ENCODE measurements around the gene GNG12.

GNG12 gene

GRCh38 chr1:67700692-67701410 is 132.4 kb downstream of the GNG12 start:
- DNase-seq, result no peak

- no peak for DNase-seq
Measured at GRCh38 chr1:67700220-67700619, 133.0 kb downstream of the GNG12 start.

GRCh38 chr1:67696708-67697107 is 136.6 kb downstream of the GNG12 start:
- peak in 1 of 2 donors; percentile 33 for DNase-seq

- no peak for DNase-seq
Measured at GRCh38 chr1:67695963-67696362, 137.3 kb downstream of the GNG12 start.

GRCh38 chr1:67691712-67692111 is 141.6 kb downstream of the GNG12 start:
- DNase-seq, result no peak

GRCh38 chr1:67690411-67690810 is 142.9 kb downstream of the GNG12 start:
- DNase-seq, result no peak

GRCh38 chr1:67690018-67690363 is 143.3 kb downstream of the GNG12 start:
- no peak for DNase-seq

GRCh38 chr1:67689267-67690017 is 143.8 kb downstream of the GNG12 start:
- DNase-seq, result no peak

GRCh38 chr1:67688526-67689219 is 144.6 kb downstream of the GNG12 start:
- peak; percentile 41 to 57 for DNase-seq

- peak in 1 of 2 donors; percentile 33 for DNase-seq
Measured at GRCh38 chr1:67687649-67688048, 145.6 kb downstream of the GNG12 start.

GRCh38 chr1:67687198-67687545 is 146.1 kb downstream of the GNG12 start:
- no peak for DNase-seq

GRCh38 chr1:67686267-67687197 is 146.7 kb downstream of the GNG12 start:
- DNase-seq, result peak; percentile 74 to 78

GRCh38 chr1:67685558-67686266 is 147.6 kb downstream of the GNG12 start:
- peak; percentile 15 to 25 for DNase-seq

- peak; percentile 98 to 99 for DNase-seq
Measured at GRCh38 chr1:67685067-67685557, 148.2 kb downstream of the GNG12 start, which contains the start of gene GADD45A. TSS of gene GADD45A (plus strand) at chr1:67685201. CDS start at chr1:67685495, 294 bp downstream.

- no peak for DNase-seq
Measured at GRCh38 chr1:67684526-67685066, 148.7 kb downstream of the GNG12 start.

- peak; percentile 54 to 85 for DNase-seq
Measured at GRCh38 chr1:67683766-67684525, 149.3 kb downstream of the GNG12 start.

- DNase-seq, result peak in 1 of 2 donors; percentile 13
Measured at GRCh38 chr1:67683316-67683715, 150.0 kb downstream of the GNG12 start.

GRCh38 chr1:67682659-67683197 is 150.5 kb downstream of the GNG12 start:
- peak; percentile 9 to 30 for DNase-seq

GRCh38 chr1:67680486-67680885 is 152.8 kb downstream of the GNG12 start:
- DNase-seq, result no peak

GRCh38 chr1:67679691-67680090 is 153.6 kb downstream of the GNG12 start:
- no peak for DNase-seq
